GM12872 (cell line): ENCODE data around the gene HIVEP3.

Source experiments
- TF ChIP-seq, protein P1 (sequence below): IDR thresholded peaks from 3 replicates; pipeline ENCODE4 v1.5.1; 2011; ENCODE audit warnings: low read depth, mild to moderate bottlenecking, low read length, moderate library complexity; ENCODE audit not compliant: insufficient read depth

HIVEP3 gene

GRCh38 chr1:41467673-41468072 lies 451.0 kb downstream of the HIVEP3 start:
- TF ChIP-seq, protein P1, sequence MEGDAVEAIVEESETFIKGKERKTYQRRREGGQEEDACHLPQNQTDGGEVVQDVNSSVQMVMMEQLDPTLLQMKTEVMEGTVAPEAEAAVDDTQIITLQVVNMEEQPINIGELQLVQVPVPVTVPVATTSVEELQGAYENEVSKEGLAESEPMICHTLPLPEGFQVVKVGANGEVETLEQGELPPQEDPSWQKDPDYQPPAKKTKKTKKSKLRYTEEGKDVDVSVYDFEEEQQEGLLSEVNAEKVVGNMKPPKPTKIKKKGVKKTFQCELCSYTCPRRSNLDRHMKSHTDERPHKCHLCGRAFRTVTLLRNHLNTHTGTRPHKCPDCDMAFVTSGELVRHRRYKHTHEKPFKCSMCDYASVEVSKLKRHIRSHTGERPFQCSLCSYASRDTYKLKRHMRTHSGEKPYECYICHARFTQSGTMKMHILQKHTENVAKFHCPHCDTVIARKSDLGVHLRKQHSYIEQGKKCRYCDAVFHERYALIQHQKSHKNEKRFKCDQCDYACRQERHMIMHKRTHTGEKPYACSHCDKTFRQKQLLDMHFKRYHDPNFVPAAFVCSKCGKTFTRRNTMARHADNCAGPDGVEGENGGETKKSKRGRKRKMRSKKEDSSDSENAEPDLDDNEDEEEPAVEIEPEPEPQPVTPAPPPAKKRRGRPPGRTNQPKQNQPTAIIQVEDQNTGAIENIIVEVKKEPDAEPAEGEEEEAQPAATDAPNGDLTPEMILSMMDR, result no peak

- TF ChIP-seq, protein P1, result no peak
Observed at GRCh38 chr1:41466146-41466545, 452.6 kb downstream of the HIVEP3 start.

GRCh38 chr1:41465741-41466140 lies 453.0 kb downstream of the HIVEP3 start:
- TF ChIP-seq, protein P1, result no peak

- TF ChIP-seq, protein P1, result no peak
Observed at GRCh38 chr1:41464885-41465284, 453.8 kb downstream of the HIVEP3 start.

GRCh38 chr1:41463516-41463915 lies 455.2 kb downstream of the HIVEP3 start:
- TF ChIP-seq, protein P1, result no peak

DNA sequence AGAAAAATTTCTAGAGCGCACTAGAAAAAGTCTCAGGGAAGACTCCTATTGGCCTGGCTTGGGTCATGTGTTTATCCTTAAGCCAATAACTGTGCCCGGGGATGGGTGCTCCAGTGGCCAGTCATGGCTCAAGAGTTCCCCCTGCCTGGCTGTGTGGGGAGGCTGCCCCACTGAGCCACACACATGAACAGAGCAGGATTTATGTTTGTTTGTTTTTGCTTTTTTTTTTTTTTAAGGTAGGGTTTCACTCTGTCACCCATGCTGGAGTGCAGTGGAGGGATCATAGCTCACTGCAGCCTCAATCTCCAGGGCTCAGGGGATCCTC lies 456.1 kb downstream of the HIVEP3 start:
- TF ChIP-seq, protein P1, result no peak

GRCh38 chr1:41461790-41462679 lies 456.7 kb downstream of the HIVEP3 start:
- TF ChIP-seq, protein P1, result no peak
